HG03565 (cell line): Measurements from ENCODE around the gene CLSTN1.

Experiments
- ATAC-seq: cut with Tn5 transposase; IDR thresholded peaks from one replicate; pipeline ENCODE4 v1.9.1; 2021; ENCODE audit warnings: mild to moderate bottlenecking, moderate library complexity; ENCODE audit not compliant: unreplicated experiment

The CLSTN1 gene

DNA sequence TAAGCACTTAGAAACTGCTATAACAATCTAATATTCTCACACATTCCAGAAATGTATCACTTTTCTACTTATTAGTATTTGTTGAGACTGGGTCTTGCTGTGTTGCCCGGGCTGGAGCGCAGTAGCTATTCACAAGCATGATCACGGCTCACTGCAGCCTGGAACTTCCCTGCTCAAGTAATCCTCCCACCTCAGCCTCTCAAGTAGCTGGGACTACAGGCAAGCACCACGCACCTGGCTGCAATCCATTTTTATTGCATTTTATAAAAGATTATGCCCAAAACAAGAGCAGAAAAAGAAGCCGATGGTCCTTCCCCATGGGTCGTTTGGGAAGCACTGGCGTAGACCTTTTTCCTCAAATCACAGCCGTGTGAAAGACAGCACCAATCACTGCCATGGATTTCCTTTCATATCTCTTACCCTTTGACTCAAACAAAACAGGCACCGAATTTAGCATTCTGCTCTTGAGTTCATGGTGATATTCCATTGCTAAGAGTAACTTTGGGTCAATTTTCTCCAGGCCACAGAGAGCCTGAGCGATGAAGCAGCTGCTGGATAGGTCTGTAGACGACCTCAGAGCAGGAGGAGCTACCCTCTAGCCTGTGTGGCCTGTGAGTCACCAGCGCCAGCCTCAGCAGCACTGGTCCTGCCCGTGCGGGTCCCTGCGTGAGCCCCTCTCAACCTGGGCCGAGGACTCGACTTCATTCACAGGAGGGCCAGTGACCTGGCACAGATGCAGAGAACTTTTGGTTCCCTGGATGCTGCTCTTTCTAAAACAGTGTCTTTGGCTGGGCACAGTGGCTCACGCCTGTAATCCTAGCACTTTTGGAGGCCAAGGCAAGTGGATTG, 91.4 kb downstream of the CLSTN1 start:
- ATAC-seq, result no peak

DNA sequence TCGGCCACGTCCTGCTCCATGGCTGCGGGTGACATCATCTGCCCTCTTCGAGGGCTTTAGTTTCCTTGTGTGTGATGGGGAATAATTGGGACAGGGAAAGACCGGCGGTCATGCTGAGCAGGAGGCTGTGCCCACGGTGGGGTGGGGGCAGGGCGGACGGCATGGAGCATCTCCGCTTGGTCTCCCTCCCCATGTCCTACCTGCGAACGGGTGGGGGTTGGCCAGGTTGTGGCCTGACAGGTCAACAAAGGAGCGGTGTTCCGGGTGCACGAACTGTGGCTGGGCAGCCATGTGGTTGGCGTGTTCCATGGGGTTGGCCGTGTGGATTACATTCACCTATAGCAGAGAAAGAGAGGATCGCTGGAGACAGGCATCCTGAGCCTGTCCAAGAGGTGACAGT, 92.2 kb downstream of the CLSTN1 start:
- no peak for ATAC-seq

DNA sequence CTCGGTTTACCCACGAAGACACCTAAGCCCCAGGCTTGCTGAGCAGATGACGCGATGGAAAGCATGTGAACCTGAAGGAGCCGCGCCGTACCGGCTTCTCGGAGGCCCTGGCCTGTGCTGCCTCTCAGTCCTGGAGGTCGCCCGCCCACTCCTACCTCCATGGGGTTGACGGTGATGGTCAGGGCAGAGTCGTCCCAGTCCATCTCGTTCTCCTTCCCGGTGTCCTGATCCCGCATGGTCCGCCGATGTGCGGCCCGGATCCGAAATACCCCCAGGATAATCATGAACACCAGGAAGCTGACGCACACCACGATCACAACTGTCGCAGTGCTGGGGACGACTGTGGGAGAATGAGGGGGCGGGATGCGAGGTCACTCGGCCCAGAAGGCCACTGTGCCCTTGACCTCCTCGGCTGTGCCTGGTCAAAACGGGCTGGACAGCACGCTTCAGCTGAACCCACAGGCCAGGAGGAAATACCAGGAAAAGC, 92.7 kb downstream of the CLSTN1 start:
- no peak for ATAC-seq

DNA sequence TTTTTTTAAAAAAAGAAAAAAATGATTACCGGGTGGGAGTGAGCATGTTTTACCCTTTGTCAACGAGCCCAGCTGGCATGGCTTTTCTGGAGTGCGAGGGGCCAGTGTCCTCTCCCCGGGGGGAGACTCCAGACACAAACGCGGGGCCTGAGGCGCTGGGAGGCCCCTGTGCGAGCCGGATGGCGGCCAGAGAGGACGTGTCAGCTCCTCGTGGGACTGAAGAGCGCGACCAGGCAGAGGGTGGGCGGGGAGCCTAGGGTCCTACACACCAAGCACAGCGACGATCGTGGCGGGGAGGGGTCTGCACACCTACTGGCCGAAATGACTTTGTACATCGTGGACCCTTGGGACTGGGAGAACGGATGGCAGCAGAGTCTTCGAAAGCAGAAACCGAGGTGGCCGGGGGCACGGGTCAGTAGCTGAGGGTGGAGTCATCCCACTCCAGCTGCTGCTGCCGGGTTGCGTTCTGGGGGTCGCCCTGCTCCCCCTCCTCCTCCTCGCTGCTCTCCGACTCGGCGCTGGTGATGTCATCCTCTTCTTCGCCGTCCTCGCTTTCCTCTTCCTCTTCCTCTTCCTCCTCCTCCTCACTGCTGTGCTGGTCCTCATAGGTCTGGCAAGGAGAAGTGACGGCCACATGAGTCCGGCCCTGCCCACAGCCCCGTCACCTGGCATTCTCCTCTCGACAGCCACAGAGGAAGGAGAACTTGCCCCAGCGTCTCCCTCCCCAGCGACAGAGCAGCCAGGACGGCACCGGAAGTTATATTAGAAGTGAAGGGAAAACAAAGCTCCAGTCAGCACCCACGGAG, 93.5 kb downstream of the CLSTN1 start:
- no peak for ATAC-seq

DNA sequence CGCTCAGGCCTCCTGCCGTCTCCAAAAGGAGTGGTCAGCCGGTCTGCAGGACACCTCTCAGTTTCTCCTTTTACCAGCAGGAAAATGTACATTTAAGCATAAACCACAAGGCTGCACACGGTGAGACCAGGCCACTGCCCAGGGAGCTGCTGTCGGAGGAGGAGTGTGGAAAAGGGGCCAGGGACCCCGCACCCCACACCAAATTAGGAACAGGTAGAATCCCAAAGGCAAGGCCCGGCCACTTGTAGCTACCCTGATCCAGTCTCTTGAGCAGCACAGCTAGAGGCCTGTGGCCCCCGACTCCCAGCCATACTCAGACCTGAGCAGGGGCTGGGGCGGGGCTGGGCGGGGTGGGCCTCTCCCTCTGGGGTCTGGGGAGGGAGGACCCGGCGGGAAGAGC, 94.2 kb downstream of the CLSTN1 start:
- no peak for ATAC-seq

DNA sequence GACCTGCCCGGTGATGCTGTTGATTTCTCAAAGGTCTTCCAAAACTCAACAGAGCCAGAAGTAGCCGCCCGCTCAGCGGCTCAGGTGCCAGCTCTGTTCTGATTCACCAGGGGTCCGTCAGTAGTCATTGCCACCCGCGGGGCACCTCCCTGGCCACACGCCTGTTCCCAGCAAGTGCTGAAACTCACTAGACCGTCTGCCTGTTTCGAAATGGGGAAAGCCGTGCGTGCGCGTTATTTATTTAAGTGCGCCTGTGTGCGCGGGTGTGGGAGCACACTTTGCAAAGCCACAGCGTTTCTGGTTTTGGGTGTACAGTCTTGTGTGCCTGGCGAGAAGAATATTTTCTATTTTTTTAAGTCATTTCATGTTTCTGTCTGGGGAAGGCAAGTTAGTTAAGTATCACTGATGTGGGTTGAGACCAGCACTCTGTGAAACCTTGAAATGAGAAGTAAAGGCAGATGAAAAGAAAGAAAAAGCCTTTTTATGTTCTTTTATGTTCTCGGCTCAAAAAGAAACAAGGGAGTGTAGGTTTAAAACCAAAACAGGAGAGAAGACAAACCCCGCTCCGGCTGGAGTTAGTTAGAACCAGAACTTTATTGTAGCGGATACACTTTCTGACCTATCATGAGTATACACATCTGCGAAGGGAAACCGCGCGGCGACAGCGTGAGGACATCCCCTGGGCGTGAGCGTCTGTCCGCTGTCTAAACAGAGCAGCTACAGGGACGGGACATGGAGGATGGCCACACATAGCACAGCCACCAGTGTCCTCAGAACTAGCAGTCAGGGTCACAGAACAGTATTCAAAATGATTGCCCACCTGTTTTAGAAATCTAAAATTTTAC, 95.1 kb downstream of the CLSTN1 start:
- no peak for ATAC-seq

DNA sequence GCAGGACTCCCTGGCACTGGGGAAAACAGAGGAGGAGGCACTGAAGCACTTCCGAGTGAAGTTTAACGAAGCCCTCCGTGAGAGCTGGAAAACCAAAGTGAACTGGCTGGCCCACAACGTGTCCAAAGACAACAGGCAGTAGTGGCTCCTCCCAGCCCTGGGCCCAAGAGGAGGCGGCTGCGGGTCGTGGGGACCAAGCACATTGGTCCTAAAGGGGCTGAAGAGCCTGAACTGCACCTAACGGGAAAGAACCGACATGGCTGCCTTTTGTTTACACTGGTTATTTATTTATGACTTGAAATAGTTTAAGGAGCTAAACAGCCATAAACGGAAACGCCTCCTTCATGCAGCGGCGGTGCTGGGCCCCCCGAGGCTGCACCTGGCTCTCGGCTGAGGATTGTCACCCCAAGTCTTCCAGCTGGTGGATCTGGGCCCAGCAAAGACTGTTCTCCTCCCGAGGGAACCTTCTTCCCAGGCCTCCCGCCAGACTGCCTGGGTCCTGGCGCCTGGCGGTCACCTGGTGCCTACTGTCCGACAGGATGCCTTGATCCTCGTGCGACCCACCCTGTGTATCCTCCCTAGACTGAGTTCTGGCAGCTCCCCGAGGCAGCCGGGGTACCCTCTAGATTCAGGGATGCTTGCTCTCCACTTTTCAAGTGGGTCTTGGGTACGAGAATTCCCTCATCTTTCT, 96.7 kb downstream of the CLSTN1 start:
- no peak for ATAC-seq

DNA sequence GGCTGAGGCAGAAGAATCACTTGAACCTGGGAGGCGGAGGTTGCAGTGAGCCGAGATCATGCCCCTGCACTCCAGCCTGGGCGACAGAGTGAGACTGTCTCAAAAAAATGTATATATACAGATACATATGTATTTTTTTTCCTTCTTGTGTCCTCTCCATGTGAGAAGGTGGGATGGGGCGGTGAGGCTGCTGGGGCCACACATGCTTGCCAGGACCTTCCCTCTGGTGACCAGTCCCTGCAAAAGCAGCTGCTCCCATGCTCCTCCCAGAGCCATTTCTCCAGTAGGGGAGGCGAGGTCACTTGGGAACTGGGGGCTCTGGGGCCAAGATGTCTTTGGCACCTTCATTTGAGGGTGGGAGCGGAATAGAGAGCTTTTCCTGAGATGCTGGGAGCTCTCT, 97.4 kb downstream of the CLSTN1 start:
- no peak for ATAC-seq

DNA sequence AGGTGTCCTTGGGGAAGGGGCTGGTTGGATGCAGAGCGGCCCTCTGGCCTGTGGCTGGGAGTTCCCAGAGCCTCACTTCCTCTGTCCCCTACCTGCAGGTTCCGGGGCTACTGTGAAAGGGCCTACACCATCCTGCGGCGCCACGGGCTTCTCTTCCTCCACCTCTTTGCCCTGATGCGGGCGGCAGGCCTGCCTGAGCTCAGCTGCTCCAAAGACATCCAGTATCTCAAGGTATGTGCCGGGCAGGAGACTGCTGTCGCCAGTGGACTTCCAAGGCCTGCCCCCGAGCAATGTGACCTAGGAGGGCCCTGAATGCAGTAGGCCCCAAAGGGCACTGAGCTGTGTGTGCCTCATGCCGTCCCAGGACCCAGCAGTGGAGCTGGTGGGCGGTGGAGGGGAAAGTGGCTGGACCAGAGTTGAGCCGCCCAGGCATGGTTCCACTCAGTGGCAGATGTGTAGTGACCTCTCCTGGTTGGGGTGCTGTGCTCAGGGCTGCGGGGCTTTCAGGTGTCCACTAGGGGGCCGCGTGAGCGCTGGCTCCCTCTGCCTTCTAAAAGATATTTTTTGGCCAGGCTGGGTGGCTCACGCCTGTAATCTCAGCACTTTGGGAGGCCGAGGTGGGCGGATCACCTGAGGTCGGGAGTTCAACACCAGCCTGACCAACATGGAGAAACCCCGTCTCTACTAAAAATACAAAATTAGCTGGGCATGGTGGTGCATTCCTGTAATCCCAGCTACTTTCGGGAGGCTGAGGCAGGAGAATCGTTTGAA, 98.9 kb downstream of the CLSTN1 start:
- no peak for ATAC-seq

DNA sequence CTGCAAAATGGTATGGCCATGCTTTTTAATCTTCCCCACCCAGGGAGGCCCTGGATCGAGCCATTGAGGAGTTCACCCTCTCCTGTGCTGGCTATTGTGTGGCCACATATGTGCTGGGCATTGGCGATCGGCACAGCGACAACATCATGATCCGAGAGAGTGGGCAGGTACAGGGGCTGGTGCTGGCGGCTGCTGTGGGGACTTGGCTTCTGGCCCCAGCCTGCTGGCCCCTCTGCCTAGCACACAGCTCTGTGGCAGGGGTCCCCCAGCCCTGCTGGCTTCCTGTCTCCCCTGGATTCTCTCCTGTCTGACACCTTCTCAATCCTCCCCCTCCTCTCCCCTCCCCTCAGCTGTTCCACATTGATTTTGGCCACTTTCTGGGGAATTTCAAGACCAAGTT, 99.8 kb downstream of the CLSTN1 start:
- ATAC-seq, result no peak

DNA sequence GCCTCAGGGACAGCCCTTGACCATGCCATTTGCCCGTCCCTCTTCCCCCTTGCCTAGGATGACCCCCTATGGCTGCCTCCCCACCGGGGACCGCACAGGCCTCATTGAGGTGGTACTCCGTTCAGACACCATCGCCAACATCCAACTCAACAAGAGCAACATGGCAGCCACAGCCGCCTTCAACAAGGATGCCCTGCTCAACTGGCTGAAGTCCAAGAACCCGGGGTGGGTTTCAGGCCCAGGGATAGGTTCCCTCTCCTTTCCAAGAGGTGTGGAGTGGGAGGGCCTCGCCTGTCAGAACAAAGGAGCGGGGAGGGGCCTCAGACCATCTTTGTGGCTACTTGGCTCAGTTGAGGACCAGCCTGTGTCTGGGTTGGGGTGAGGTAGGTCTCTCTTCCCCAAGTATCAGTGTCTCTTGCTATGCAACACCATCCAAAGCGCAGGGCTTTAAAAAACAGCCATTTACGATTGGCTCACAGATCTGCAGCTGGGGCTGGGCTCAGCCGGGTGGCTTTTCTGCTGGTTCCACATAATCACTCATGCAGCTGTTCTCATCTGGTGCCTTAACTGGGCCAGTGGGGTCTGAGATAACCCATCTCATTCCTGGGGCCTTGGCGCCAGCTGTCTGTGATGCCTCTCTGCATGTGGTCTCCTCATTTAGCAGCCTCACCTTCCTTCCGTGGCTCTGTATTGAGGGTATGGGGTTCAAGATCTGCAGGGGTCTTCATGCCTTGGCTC, 100.5 kb downstream of the CLSTN1 start:
- ATAC-seq, result no peak

DNA sequence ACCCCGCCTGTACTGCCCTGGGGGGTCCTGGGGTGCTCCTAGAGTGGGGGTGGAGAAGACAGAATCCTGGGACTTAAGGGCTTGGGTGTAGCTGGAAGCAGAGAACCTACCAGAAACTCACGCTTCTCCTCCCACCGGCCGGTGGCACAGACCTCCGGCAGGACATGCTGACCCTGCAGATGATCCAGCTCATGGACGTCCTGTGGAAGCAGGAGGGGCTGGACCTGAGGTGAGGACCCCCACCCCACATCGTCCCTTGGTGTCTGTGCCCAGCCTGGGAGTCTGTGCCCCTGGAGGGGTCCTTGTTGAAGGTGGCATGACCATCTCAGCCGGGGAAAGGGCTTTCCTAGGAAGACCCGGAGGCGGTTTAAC, 101.4 kb downstream of the CLSTN1 start:
- no peak for ATAC-seq

DNA sequence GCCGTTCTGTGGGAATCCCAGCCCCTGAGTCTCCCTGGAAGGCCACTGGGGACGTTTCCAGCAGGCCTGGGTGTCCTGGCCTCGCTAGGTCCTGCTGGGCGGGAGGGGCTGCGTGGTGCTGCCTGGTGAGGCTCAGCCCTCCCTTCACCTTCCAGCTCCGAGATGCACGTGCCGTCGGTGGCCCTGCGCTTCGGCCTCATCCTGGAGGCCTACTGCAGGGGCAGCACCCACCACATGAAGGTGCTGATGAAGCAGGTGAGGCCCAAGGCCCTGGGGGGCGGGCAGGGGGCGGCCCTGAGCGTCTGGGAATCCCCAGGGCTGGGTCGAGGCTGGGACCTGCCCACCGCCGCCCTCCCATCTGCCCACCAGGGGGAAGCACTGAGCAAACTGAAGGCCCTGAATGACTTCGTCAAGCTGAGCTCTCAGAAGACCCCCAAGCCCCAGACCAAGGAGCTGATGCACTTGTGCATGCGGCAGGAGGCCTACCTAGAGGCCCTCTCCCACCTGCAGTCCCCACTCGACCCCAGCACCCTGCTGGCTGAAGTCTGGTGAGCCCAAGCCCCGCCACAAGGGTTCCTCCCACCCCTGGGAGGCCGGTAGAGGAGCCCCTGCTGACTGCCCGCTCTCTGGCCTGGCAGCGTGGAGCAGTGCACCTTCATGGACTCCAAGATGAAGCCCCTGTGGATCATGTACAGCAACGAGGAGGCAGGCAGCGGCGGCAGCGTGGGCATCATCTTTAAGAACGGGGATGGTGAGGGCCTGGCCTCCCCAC, 102.0 kb downstream of the CLSTN1 start:
- no peak for ATAC-seq

DNA sequence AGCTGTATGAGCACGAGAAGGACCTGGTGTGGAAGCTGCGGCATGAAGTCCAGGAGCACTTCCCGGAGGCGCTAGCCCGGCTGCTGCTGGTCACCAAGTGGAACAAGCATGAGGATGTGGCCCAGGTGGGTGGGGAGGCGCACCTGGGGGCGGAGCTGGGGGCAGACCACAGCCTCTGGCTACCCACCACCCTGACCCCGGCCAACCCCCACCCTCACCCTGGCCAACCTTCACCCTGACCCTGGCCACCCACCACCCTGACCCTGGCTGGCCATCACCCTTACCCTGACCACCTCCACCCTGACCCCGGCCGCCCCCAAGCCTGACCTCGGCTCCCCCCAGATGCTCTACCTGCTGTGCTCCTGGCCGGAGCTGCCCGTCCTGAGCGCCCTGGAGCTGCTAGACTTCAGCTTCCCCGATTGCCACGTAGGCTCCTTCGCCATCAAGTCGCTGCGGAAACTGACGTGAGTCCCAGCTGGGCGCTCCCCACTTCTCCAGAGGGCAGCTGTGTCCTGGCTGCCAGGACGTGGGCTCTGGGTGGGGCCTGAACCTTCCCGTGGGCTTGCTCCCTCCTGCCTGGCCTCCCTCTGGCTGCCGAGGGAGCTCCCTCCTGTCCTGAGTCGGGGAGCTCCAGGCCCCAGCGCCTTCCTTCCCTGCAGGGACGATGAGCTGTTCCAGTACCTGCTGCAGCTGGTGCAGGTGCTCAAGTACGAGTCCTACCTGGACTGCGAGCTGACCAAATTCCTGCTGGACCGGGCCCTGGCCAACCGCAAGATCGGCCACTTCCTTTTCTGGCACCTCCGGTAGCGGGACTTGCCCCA, 102.8 kb downstream of the CLSTN1 start:
- no peak for ATAC-seq

DNA sequence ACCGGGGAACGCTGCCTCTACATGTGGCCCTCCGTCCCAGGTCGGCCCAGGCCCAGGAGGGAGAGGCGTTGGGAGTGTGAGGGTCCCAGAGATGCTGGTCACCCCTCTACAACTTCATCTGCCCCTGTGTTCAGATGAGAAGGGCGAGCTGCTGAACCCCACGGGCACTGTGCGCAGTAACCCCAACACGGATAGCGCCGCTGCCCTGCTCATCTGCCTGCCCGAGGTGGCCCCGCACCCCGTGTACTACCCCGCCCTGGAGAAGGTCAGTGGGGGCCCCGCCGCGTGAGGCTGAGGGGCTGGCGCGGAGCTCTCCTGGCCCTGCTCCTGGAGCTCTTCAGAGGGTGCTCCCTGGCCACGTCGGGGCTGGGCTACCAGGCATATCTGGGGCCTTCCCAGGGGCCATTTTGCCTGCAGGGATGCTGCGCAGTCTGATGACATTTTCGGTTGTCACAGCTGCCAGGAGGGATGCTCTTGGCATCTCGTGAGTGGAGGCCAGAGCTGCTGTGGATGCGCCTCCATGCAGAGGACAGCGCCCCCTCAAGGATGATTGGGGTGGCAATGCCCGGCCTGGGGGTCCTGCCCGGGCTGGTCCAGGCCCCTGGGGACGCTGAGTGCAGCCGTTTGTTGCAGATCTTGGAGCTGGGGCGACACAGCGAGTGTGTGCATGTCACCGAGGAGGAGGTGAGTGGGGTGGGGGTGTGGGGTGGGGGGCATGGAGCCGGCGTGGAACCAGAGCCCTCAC, 103.6 kb downstream of the CLSTN1 start:
- ATAC-seq, result no peak

DNA sequence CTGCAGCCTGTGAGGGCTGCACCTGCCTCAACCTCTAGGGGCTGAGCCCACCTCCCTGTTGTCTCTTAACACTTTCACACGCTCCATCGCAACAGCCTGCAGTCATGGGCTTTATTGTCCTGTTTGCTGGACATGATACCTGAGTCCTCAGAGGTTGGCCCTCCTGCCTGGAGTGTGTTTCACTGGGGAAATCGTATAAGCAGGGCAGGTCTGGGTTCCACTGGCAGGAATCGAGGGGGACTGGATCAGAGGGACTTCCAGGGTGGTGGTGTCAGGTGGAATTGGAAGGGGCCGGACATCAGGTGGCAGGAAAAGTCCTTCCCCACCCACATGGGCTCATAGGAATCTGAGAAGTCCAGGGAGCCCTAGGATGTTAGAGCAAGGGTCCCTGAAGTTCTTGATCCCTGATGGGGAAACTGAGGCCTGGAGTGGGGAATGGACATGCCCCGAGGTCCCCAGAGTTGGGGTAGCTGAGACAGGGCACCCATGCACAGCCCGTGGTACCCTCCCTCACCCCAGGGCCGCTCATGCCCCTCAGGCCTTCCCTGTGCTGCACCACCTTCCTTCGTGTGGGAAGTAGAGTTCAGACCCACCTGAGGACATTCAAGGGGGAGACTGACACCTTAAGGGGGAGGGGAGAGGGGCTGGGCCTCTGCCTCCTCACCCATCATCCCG, 105.6 kb downstream of the CLSTN1 start:
- no peak for ATAC-seq
